ENCODE results near the gene HDAC9. TPM values are rescaled to one million over a fixed set of nuclear protein-coding genes. Genes with fewer than 3 reads are reported as not detected.

HDAC9 gene
- total RNA-seq, 1 donor from 2014 or later: 27.6 TPM

GRCh38 chr7:18573410-18574234 is 78.1 kb downstream of the HDAC9 start:
- ATAC-seq (no peak), DNase-seq (ENCODE audit: low spot score) (no peak)
- intact Hi-C loops (cut with DNase I): no loop called here

GRCh38 chr7:18574235-18574540 is 78.6 kb downstream of the HDAC9 start:
- intact Hi-C loops (cut with DNase I): no loop called here
- ATAC-seq (peak; percentile 17), DNase-seq (ENCODE audit: low spot score) (no peak)

- DNase-seq (ENCODE audit: low spot score) (no peak), ATAC-seq (peak; percentile 36)
- intact Hi-C loops (cut with DNase I): no loop called here
Observed at GRCh38 chr7:18574676-18575075, 79.1 kb downstream of the HDAC9 start.

GRCh38 chr7:18575622-18576572 is 80.3 kb downstream of the HDAC9 start:
- no peak for ATAC-seq
- DNase-seq (ENCODE audit: low spot score): no peak
- intact Hi-C loops (cut with DNase I): no loop called here

GRCh38 chr7:18577096-18577771 is 81.7 kb downstream of the HDAC9 start:
- DNase-seq (ENCODE audit: low spot score) (no peak), ATAC-seq (no peak)
- intact Hi-C loops (cut with DNase I): no loop called here

- intact Hi-C loops (cut with DNase I): loop anchor here (10.0 kb wide), 1 partner anchor 1115 kb away; no protein-coding TSS in a partner anchor
- DNase-seq (ENCODE audit: low spot score) (no peak), ATAC-seq (no peak)
Observed at GRCh38 chr7:18579698-18580097, 84.1 kb downstream of the HDAC9 start.

- intact Hi-C loops (cut with DNase I): loop anchor here (10.0 kb wide), 1 partner anchor 1114 kb away; no protein-coding TSS in a partner anchor
- no peak for ATAC-seq
Observed at GRCh38 chr7:18580950-18581349, 85.4 kb downstream of the HDAC9 start.

GRCh38 chr7:18583305-18583704 is 87.8 kb downstream of the HDAC9 start:
- ATAC-seq: no peak
- no peak for DNase-seq (ENCODE audit: low spot score)
- intact Hi-C loops (cut with DNase I): loop anchor here (10.0 kb wide), 1 partner anchor 1111 kb away; no protein-coding TSS in a partner anchor

More at GRCh38 chr7:18580950-18581349, 85.4 kb downstream of the HDAC9 start:
- no peak for DNase-seq (ENCODE audit: low spot score)

GRCh38 chr7:18590241-18590640 is 94.7 kb downstream of the HDAC9 start:
- ATAC-seq (no peak), DNase-seq (ENCODE audit: low spot score) (no peak)
- intact Hi-C loops (cut with DNase I): no loop called here

GRCh38 chr7:18590744-18591340 is 95.3 kb downstream of the HDAC9 start:
- ATAC-seq: peak; percentile 56
- DNase-seq (ENCODE audit: low spot score): no peak
- intact Hi-C loops (cut with DNase I): no loop called here

- ATAC-seq (no peak), DNase-seq (ENCODE audit: low spot score) (no peak)
- intact Hi-C loops (cut with DNase I): no loop called here
Observed at GRCh38 chr7:18593602-18594279, 98.2 kb downstream of the HDAC9 start.

- intact Hi-C loops (cut with DNase I): no loop called here
- no peak for ATAC-seq
Observed at GRCh38 chr7:18597754-18598153, 102.2 kb downstream of the HDAC9 start.

GRCh38 chr7:18607025-18607424 is 111.5 kb downstream of the HDAC9 start:
- ATAC-seq (no peak), DNase-seq (ENCODE audit: low spot score) (no peak)
- intact Hi-C loops (cut with DNase I): no loop called here

More at GRCh38 chr7:18597754-18598153, 102.2 kb downstream of the HDAC9 start:
- no peak for DNase-seq (ENCODE audit: low spot score)

- intact Hi-C loops (cut with DNase I): no loop called here
- ATAC-seq: no peak
Observed at GRCh38 chr7:18610331-18610948, 114.9 kb downstream of the HDAC9 start.

GRCh38 chr7:18614841-18615240 is 119.3 kb downstream of the HDAC9 start:
- no peak for ATAC-seq
- intact Hi-C loops (cut with DNase I): no loop called here
- DNase-seq (ENCODE audit: low spot score): no peak

More at GRCh38 chr7:18610331-18610948, 114.9 kb downstream of the HDAC9 start:
- DNase-seq (ENCODE audit: low spot score): no peak

- no peak for ATAC-seq
- no peak for DNase-seq (ENCODE audit: low spot score)
- intact Hi-C loops (cut with DNase I): no loop called here
Observed at GRCh38 chr7:18619311-18619710, 123.8 kb downstream of the HDAC9 start.

GRCh38 chr7:18623389-18623788 is 127.8 kb downstream of the HDAC9 start:
- ATAC-seq: no peak
- intact Hi-C loops (cut with DNase I): no loop called here
- DNase-seq (ENCODE audit: low spot score): no peak

- ATAC-seq (no peak), DNase-seq (ENCODE audit: low spot score) (no peak)
- intact Hi-C loops (cut with DNase I): no loop called here
Observed at GRCh38 chr7:18624459-18624858, 128.9 kb downstream of the HDAC9 start.
